NCI-H187 treated with DMSO at 0.1 percent for 48 hours (cell line): ENCODE results near the gene GRAP2.

Experiments used
- DNase-seq: peaks from one replicate; lab custom pipeline; 2025; lab: John Stamatoyannopoulos, UW

Gene GRAP2

DNA sequence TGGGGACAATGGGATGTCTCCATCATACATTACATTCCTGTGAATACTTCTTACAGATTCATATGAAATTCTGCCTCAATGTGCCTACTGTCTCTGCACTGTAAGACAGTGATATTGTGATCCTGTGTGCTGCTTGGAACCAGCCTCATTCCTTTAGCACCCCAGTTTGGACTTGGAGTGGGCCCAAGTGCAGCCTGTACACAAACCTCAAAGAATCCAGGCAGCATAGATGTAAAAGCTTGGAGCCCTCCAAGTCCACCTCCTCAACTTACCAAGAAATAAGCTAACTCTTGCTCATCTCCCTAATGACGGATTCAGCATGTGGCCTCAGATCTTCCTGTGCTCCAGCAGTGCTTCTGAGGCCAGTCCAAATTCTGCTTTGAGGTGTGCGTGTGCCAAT, 24.4 kb downstream of the GRAP2 start:
- no peak for DNase-seq

- DNase-seq = no peak
Measured at GRCh38 chr22:39925909-39926679, 25.2 kb downstream of the GRAP2 start.

DNA sequence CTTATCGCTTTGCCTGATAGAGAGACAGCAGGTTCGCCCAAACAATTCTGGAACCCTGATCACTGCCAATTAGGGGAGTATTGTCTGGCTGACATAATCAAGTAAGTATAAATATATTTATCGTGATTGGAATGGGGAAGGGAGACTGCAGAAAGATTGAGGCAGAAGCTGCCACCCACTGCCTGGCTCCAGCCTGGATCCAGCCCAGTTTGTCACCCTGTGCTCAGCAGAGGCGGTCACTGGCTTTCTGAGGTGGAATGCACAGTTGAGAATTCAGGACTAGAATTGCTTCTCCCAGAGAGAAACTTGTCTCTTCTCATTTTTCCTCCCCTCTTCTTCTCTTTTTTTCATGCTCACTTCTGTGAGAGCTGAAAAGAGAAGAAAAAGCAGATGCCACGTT, 25.9 kb downstream of the GRAP2 start:
- no peak for DNase-seq

- no peak for DNase-seq
Measured at GRCh38 chr22:39927544-39927943, 26.7 kb downstream of the GRAP2 start.

GRCh38 chr22:39928536-39929520, 27.9 kb downstream of the GRAP2 start:
- DNase-seq = no peak

GRCh38 chr22:39931251-39931650, 30.4 kb downstream of the GRAP2 start:
- no peak for DNase-seq

GRCh38 chr22:39932166-39932565, 31.3 kb downstream of the GRAP2 start:
- no peak for DNase-seq

DNA sequence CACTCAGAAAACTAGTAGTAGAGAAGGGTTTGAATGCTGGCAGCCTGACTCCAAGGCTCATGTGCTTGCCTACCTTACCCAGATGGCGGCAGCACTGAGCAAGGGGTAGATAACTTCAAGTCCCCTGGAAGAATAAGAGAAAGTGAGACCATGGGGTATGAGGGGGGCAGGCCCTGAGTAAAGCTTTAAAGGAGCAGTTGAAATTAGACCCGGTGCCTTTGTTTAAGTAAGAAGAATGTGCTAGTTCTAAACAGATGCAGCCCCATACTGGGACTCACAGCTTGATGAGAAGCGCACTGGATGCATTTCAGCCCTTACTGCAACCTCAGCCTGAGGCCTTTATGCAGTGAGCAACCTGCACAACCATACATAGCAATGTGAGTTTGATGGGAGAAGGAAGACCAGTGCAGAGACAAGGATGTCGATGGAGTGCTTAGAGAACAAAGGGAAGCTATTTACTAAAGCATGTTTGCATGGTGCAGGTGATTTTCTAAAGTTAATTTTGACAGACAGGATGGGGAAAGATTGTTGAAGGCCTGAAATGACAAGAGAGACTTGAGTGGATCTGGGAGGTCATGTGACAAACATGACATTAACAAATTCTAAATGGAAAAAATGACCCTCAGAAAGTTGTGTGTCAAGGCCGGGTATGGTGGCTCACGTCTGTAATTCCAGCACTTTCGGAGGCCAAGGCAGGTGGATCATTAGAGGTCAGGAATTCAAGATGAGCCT, 32.2 kb downstream of the GRAP2 start:
- DNase-seq = no peak

- DNase-seq = no peak
Measured at GRCh38 chr22:39933741-39934140, 32.9 kb downstream of the GRAP2 start.

DNA sequence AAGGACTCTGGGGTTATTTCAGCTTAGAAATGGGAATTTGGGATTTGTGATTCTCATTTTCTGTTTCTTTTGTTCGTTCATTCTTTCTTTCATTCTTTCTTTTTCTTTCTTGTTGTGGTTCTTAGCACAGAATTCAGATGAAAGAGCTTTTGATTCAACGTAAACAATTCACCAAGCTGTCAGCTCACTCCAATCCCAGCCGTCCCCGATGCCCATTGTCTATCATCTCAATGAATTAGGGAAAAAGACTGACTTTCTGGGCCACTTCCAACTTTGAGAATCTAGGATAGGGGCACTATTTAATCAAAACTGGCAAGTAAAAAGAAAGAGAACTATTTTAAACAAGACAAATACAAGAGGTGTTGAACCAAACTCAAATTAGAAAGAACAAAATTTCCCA, 34.2 kb downstream of the GRAP2 start:
- no peak for DNase-seq

GRCh38 chr22:39935612-39936011, 34.7 kb downstream of the GRAP2 start:
- DNase-seq = no peak

DNA sequence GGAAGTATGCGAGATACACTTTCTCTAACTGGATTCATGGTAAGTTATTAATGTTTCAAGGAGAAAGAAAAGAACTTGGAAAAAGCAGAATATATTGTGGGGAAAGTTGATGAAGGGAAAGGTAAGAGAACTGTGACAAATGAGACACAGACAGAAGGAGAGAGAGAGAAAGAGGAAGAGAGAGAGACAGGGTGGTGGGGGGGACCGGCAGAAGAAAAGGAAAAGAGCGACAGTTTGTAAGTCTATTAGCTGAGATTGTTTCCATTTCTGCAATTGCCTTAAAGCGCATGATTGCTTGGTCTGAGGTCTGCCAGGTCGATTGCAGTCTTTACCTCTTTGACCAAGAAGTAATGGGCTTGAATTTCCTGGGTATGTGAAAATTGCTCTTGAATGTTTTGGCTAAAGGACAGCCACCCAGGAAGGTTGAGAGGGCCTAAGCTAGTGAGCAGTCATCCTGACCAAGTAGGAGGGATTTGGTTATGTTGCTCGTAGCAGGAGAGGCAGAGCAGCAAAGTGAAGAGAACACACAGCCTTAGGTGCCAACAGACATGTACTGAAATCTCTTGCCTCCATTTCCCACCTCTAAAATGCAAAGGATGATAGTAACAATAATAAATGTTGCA, 35.8 kb downstream of the GRAP2 start:
- no peak for DNase-seq

DNA sequence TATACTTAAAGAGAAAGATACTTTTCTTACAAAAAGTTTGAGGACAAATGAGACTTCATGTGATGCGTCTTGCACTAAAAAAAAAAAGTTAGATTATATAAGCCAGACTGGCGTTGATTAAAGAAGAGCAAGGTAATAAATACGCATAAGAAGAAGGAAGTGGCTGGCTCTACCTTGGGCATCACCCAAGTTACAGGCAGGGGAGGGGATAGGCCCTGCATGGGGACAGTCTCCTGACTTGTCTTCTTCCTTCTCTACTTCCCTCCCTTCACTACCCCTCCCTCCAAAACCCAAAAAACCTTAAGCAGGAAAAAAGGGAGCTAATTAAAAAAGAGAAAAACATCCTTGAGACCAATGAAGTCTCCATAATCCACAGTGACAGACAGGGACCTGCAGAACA, 37.0 kb downstream of the GRAP2 start:
- DNase-seq = no peak

GRCh38 chr22:39938509-39939111, 37.7 kb downstream of the GRAP2 start:
- no peak for DNase-seq

GRCh38 chr22:39939830-39940229, 38.9 kb downstream of the GRAP2 start:
- no peak for DNase-seq

- DNase-seq = no peak
Measured at GRCh38 chr22:39940757-39941305, 39.9 kb downstream of the GRAP2 start.

- peak; percentile 11 for DNase-seq
Measured at GRCh38 chr22:39941601-39942000, 40.7 kb downstream of the GRAP2 start.

DNA sequence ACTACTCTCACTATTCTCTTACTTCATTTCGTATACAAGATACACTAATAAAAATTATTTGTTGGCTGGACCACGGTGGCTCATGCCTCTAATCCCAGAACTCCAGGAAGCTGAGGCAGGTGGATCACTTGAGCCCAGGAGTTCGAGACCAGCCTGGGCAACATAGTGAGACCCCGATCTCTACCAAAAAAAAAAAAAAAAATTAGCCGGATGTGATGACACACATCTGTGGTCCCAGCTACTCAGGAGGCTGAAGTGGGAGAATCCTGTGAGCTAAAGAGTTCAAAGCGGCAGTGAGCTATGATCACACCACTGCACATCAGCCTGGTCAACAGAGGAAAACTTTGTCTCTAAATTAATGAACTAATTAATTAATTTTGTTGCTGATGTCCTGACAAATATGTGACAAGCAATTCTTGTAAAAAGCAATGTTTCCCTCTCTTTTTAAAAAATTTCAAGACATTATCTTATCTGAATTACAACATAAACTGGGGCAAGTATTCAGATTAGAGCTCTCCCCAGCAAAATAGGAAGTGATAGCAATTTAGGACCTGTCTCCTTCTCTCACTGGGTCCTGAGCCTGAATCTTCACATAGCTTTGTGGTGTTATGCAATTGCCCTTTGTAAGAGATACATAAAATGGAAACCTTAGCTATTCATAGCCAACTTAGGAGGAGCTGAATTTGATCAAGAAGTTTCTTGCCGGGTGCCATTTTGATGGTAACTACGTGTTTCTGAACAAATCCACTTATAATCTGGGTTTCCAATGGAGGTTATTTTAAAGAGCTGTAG, 41.8 kb downstream of the GRAP2 start:
- DNase-seq = no peak

GRCh38 chr22:39943337-39943736, 42.5 kb downstream of the GRAP2 start:
- no peak for DNase-seq
